Smooth muscle cell of the umbilical artery (primary cell): ENCODE data around the gene MRI1. TPM values are rescaled to one million over a fixed set of nuclear protein-coding genes. Genes with fewer than 3 reads are reported as not detected.

Experiments used
- total RNA-seq: library from RNA; depleted of rRNA; stranded (reverse); fragments of >200 nt; gene quantifications from 2 replicates; pipeline ENCODE4 v1.2.3, GENCODE V29; 2014

MRI1 gene
- 25.8 and 52.6 TPM in 2 replicates for total RNA-seq

DNA sequence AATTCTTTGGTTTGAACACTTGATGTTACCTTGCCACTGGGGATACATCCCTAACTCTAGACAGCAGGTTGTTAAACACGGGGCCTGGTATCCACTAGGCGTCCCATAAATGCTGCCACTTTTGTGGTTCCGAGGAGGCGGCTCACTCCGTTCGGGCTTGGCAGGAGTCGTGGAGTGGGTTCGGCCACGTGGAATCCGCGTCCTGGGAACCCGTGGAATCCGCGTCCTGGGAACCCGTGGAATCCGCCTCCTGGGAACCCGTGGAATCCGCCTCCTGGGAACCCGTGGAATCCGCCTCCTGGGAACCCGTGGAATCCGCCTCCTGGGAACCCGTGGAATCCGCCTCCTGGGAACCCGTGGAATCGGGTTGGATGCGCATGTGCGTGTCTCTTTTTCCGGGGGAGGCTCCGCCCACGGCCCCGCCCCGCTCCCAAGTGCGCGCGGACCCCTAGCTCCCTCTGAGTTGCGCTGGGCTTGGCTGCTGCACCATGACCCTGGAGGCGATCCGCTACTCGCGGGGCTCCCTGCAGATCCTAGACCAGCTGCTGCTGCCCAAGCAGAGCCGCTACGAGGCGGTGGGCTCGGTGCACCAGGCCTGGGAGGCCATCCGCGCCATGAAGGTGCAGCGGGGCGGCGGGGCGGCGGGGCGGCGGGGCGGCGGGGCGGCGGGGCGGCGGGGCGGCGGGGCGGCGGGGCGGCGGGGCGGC, at the start of gene MRI1:
MRI1 (plus strand) TSS at position 422 of the 707 bp plus-strand sequence; CDS start at position 489, 67 bp downstream.

DNA sequence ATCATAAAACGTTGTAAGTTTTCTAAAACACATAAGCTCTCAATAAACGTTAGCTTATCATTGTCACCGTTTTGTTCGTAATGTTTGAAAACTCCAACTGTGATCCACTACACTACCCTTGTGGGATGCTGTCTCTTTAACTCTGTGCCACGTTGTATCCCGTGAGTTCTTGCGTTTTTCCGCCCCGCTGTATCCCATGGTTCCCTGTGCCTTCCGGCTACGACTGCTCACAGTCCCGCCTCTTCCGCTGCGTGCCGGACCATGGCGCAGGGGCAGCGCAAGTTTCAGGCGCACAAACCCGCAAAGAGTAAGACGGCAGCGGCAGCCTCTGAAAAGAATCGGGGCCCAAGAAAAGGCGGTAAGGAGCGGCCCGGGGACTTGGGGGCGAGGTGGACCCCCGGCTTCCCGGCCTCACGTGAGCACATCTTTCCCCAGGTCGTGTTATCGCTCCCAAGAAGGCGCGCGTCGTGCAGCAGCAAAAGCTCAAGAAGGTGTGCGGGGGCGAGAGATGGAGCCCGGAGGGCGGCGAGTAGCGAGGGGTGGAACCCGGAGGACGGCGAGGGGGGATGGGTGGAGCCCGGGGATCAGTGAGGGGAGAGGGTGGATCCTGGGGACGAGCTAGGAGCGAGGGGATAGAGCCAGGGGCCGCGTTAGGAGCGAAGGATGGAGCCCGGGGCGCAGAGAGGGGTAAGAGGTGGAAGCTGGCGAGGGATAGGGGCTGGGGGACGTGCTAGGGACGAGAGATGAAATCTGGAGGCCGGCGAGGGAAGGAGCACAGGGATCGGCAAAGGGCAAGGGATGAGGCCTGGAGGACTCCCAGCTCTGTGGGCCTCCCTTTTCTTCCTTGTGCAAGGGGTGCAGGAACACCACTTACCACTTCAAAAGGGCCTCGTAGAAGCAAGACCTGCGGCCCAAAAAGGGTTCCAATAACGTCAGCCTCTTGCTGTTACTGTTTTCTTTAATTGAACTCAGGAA, 10.2 kb downstream of the MRI1 start, which contains the start of gene C19orf53:
C19orf53 (plus strand) TSS at position 240 of the 975 bp plus-strand sequence; CDS start at position 262, 22 bp downstream.

DNA sequence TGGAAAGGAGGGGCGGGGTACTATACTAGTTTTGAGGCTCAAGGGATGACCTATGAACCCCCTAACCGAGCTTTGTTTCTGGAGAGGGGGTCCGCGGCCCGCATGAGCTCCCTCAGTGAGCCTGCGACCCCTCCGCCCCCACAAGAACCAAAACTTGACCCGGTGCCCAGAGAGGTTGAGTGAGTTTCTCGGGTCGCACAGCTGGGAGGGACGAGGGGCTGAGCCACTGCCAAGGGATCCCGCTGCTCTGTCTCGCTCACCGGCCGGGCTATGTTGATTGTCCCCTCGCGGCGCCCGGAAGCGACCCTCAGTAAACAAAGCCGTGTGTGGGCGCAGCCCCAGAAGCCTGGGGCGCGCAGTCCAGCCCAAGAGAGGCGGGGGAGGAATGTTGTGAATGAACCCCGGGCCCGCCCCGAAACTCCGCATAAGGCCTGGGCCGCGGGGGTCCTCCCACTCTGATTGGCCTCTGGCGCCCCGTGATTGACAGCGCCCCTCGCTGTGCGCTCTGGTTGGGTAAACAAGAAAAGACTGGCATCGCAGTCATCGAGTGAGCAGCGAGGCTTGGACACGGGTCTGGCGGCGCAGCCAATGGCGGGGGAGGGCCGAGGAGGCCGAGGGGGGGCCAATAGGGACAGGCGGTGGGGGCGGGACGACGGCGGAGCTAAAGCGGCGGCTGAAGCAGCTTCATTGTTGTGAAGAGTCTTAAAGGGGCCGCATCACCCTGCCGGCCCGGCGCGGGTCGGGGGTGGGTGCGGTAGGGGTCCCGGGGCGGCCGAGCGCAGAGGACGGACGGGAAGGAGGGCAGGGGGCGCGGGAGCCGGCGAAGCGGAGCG, 30.7 kb downstream of the MRI1 start, which contains the start of gene ZSWIM4:
ZSWIM4 (plus strand) TSS at position 687 of the 833 bp plus-strand sequence. CDS start 206 bp downstream, outside the sequence.

Other genes with a start within 250 kb of the MRI1 start
- 50.7 and 86.4 TPM in 2 replicates for gene C19orf53, start 9.9 kb downstream of the MRI1 start, total RNA-seq
- 16.6 and 22.8 TPM in 2 replicates for gene ZSWIM4, start 30.9 kb downstream of the MRI1 start, total RNA-seq
- 0.74 TPM in 1 of 2 replicates, not detected in the other for gene NANOS3, start 112.6 kb downstream of the MRI1 start, total RNA-seq
- under 0.01 and 0.37 TPM in 2 replicates for gene BRME1, start 141.6 kb downstream of the MRI1 start, total RNA-seq
- 8.3 and 14.3 TPM in 2 replicates for gene CC2D1A, start 141.7 kb downstream of the MRI1 start, total RNA-seq
- 3.9 and 4.8 TPM in 2 replicates for gene PODNL1, start 173.9 kb downstream of the MRI1 start, total RNA-seq
- 4.5 and 11.4 TPM in 2 replicates for gene DCAF15, start 188.0 kb downstream of the MRI1 start, total RNA-seq
- 2.7 and 7.1 TPM in 2 replicates for gene RFX1, start 241.8 kb downstream of the MRI1 start, total RNA-seq